Activated T-helper 1 cell treated with Interleukin-2 at 50 U/mL for 16 hours (primary cell): Measurements from ENCODE around the gene KRTAP10-5.

Source experiments
- DNase-seq: peaks from one replicate; pipeline ENCODE4 v3.0.0-alpha.2; 2020; ENCODE audit warnings: low read depth

The KRTAP10-5 gene

DNA sequence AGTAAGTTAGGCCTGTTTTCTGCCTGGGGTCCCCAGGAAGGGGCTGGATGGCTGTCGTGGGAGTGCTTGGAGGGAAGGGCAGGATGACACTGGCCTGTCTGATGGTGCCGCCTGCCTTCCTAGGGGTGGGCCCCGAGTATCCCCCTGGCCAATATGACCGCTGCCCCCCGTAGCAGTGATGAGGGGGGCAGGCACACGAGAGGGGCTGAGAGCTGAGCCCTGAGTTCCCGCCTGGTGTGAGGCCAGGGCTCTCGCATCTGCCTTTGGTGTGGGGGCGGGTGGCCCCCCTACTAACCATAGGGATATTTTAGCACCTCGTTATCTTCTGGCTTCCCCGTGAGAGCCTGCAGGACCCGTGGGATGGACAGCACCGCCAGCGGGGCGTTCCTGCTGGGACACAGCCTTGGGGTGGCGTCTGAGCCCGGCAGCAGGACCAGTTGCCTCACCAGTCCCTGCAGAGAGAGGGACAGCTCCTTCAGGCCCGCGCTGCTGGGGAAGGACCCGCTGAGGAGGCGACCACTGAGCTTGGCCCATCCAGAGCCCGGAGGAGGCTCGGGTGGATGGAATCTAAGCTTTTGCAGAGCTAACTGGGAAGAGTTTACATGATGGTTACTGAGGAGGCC, 50.8 kb downstream of the KRTAP10-5 start:
- no peak for DNase-seq
